ACHN (cell line): ENCODE data around the gene TFCP2L1.

Experiments
- DNase-seq: peaks from one replicate; pipeline ENCODE4 v3.0.0-alpha.2; 2015
- in situ Hi-C: cut with HindIII; loops from 2 replicates; pipeline ENCODE4 v1.10.0; 2017; ENCODE audit warnings: low sequenced_read_pairs, low pct_ligation_motif_present, low pct_unique_long_range_greater_than_20kb

TFCP2L1 gene

DNA sequence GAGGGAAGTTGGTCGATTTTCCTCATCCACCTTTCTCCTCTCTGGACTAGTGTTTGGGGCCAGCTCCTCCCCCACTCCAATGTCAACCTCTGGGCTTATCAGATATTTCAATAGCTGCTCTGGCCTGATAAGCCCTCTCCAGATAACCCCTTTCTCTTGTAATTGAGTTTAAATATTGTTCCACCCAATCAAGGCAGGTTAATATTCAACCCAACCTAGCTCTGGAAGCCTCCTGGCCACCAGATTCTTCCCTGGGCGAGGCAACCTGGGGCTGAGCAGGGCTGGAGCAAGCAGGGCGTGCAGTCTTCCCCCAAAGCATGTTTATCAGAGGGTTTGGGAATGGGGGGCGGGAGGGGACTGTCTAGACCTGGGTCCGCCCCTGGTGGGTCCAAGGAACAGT, 73.8 kb downstream of the TFCP2L1 start:
- DNase-seq, result no peak
- in situ Hi-C loops, result no loop called here

DNA sequence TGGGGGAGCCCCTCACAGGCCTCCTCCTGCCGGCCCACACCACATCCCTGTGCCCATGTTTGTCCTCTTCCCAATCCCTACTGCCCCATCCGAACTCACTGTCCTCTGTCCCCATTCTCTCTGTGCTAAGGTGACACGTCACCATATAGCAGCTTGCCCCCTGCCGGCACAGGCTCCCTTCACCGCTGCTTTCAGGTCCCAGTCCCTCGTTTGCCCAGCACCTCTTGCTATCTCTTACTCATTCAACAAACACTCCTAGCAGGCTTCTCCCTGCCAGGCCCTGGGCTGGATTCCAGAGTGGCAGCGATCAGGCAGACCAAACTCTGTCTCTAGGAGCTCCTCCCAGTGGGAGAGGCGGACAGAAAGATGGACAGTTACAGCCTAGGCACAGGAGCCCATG, 74.3 kb downstream of the TFCP2L1 start:
- DNase-seq, result no peak
- in situ Hi-C loops, result no loop called here

DNA sequence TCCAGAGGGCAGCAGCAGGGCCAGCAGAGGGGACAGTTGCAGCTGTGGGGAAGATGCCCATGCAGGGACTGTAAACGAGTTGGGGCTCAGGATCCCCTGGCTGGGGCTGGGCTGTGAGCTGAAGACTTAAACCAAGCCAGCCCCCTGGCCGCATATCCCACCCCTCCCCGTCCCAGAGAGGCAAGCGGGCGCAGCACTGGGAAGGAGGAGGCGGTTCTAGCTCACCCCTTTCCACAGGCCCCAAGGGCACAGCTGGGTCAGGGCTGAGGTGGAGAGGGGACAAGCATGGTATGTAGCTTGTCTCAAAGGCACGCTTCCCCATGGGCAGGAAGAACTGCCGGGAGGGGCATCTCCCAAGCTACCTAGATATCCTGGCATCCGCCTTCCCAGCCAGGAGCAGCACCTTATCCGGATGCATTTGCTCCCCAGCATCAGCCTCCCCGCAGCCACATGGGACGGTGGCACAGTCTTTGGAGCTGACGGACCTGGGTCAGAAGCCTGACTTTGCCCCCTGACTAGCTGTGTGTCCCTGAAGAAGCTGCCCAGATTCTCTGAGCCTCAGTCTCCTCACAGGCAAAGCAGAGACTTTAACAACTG, 75.9 kb downstream of the TFCP2L1 start:
- in situ Hi-C loops, result no loop called here
- DNase-seq, result no peak

DNA sequence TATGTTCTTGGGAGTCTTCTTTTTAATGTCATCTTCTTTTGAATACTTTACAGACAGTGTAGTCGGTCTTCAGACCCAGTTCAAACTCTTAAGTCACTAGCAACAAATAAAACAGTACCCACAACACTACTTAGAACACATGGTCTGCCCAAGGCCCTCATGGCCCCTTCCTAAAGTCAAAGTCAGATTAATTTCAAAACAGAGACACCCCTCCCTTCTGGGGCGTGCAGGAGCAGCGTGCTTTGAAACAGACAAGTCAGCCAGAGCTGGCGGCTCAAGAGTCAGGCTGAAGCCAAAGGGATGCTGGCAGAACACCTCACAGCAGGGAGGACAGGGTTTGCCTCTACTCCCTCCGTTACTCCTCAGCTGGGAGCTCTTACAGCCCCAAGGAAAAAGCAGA, 77.5 kb downstream of the TFCP2L1 start:
- DNase-seq, result no peak
- in situ Hi-C loops, result no loop called here

DNA sequence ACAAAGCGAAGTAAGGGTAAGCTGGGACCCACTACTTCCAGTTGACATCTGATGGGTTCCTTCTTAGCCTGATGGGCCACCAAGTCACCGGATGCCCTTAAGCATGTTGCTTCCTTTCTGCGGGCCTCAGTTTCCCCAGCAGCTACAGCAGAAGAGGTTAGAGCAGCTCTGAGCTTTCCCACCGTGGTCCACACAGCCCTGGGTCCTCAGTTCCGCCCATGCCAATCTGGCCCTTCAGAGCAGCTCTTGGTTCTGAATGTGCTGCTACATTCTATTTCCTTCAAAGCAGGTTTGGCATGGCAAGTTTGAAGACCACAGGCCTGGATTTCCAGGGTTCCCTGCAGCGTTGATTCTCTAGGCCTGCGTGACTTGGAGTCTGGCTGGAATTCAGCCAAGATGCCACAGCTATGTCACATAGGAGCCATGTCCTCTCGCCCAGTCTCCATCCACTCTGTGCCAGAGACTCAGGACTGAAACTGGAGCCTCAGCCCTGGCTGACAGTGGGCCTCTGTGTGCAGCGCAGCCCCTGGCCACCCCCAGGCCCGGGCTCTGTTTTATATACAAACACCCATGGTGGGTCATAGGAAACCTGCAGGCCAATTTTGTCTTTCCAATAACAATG, 79.6 kb downstream of the TFCP2L1 start:
- in situ Hi-C loops, result no loop called here
- no peak for DNase-seq

DNA sequence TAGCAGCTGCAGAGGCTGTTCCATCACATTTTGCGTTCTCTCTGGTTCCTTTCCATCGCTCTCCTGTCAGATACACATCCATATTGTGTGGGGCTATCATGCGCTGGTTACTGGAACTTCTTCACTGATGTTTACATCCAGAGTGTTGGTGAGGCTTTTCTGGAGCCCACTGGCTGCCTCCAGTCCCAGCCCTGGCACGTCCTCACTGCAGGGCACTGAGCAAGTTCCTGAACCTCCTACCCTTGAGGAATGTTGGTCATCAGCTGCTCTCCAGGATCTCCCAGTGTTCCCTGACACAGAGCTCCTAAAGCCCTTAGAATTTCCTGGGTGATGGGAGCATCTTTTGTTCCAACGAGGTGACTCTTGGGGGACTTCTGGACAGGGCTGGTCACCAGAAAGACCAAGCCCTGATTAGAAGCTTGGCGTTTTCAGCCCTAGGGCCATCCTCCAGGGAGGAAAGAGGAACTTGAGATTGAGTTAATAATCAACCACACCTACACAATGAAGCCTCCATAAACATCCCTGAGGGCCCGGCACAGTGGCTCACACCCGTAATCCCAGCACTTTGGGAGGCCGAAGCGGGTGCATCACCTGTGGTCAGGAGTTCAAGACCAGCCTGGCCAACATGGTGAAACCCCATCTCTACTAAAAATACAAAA, 81.3 kb downstream of the TFCP2L1 start:
- DNase-seq, result no peak
- in situ Hi-C loops, result no loop called here

DNA sequence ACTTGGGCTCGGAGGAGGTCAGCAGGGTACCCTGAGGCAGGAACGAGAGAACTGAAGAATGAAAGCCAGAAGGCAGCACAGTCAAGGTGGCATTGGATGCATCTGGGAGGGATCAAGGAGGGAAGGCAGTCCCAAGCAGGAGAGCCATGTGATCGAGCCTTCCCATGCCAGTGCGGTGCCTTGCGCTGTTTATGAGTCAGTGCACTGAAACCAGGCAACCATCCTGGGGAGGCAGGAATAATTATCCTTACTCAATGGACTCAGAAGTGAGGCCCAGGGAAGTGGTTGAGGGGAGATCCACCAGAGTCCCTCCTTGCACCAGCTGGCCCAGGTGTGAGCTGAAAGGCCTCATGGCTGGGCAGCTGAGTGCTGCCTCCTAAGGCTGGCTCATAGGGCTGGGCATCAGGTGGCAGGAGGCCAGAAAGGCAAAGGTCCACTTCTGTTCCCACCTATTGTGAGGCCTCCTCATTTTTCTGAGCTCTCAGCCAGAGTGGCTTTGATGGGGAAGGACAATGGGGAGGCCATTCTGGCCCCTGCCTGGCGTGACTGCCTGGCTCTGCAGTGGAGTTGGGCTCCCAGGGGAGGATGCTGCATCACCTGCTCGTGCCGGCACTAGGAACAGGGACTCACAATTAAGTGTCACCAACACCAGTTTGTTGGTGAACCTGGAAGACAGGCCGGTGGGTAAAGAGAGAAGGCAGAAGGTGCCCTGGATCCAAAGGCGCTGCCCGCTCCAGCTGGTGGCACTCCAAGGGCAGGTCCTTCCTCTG, 82.3 kb downstream of the TFCP2L1 start:
- in situ Hi-C loops, result no loop called here
- DNase-seq, result no peak

DNA sequence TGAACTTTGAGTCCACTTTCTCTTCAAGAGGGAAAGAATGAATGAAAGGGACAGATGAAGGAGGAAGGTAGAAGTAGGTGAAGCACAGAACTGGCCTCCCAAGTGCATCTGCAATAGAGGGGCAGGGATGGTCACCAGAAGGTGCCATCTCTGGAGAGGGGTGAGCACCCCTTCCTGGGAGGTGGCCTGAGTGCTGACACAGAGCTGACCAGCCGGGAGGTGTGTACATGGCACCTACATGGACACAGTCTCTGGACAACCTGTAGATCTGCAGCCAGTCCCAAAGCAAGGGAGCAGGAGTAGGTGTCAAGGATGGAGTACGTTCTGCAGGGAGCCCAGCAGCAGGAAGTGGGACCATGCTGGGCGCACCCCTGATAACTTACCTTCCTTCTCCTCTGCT, 83.2 kb downstream of the TFCP2L1 start:
- in situ Hi-C loops, result no loop called here
- no peak for DNase-seq

DNA sequence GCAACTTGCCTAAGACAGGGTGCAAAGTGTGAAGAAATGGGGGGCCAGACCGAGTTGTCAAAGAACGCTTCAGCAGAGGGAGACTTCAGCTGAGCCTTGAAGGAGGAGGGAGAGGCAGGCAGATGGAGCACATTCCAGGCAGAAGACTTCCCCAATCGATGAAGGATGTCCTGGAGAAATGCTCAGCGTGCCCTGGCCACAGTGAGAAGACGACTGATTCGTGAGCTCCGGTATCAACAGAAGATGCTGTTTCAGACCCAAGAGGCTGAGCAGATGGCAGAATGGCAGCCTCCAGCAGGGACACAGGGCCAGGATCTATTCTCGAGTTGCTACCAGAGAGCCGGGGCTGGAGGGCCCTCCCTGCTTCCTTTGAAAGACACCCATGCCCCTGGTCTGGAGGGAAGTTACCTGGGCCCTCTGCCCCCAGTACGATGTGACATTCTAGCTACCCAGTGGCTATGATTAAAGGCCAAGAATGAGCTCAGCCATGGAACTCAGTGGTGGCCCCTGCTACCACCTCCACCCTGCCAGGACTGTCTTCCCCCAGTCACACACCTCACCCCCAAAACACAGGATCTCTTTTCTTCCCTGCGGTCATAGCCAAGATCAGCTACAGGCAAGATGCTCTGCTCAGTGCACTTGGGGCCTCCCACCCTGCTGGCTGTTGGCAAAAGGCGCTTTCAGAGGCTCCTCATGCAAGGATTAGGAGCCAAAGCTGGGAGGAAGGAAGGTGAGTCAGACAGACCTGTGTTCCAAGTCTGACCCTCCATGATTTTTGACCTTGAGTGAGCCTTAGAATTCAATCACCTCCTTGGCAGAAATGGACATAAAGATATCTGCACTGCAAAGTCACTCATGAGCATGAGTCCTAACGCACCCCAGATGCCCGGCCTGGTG, 84.3 kb downstream of the TFCP2L1 start:
- in situ Hi-C loops, result no loop called here
- DNase-seq, result no peak

DNA sequence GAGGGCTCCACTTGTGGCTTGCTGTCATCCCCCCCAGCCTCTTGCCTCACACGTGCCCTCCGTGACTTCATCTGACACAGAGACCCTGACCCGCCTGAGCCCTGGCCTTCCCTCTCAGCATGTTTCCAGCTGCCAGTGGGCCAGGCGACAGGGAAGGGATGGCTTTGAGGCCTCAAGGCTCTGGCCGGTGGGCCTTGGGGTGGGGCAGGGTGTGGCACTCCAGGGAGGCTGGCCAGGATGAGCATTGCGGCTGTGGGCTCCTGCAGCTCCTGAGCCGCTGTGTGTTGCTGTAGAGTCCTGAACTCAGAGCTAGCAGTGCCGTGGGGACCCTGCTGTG, 85.0 kb downstream of the TFCP2L1 start:
- in situ Hi-C loops, result no loop called here
- no peak for DNase-seq

DNA sequence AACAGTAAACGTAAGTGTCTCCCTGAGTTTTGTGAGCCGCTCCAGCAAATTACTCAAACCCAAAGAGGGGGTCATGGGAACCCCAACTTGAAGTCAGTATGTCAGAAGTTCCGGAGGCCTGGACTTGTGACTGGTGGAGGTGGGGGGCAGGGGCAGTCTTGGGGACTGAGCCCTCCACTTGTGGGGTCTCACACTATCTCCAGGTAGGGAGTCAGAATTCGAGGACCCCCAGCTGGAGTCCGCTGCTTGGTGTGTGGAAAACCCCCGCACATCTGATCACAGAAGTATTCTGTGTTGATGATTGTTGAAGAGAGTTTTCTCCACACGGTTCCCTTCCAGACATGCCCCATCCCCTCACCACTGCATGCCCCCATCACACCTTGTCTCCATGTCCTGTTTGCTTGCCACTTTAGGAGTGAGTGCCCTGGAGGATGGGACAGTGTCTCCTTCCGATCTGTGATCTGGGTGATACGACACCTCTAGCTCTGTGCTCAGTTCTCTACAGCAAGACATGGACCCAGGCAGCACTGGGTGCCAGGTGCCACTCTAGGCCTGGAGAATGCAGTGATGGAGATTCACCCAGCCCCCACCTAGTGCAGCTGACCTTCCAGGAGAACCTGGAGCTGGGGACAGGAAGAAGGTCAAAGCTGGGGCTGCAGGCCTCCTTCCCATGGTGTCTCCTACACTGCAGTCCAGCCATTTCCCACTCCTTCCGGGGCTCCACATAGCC, 85.6 kb downstream of the TFCP2L1 start:
- DNase-seq, result no peak
- in situ Hi-C loops, result no loop called here

DNA sequence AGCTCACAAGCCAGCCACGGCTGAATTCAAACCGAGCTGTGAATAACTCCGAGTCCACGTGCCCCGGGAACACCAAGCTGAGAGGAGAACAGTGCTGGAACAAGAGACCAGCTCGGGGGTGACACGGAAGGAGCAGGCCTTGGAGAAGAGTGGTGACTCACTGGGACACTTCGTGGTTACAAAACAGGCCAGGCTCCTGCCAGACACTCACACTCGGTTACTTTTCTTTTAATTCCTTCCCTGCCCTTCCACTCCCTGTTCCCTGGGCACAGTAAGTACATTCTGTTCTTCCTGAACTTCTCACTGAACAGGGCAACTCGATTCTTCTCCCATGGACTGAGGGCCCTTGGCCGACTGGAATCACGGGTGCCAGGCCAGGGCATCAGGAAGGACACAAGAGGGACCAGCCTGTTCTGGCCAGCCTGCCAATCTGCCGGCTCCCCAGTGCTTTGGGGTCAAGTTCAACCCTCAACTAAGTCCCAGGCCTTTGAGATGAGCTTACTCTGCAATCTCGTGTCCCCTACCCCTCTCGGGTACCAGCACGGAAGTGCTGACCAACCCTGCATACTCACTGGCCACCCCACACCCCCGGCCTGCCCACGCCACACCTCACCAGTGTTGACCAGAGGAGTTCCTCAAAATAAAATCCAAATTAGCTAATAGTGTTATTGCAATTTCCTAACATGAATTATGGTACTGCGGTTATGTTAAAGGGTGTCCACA, 87.5 kb downstream of the TFCP2L1 start:
- in situ Hi-C loops, result no loop called here
- peak; percentile 13 for DNase-seq

DNA sequence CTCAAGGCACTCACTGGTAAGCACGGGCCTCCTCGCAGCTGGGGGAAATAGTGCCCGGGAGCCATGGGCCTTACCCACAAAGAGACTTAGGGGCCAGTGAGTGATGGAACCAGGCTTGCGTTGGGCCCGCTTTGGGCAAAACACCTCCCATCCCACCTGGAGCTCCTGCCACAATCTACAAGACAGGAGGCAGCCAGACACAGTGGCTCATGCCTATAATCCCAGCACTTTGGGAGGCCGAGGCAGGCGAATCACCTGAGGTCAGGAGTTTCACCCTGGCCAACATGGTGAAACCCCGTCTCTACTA, 88.2 kb downstream of the TFCP2L1 start:
- in situ Hi-C loops, result no loop called here
- no peak for DNase-seq

DNA sequence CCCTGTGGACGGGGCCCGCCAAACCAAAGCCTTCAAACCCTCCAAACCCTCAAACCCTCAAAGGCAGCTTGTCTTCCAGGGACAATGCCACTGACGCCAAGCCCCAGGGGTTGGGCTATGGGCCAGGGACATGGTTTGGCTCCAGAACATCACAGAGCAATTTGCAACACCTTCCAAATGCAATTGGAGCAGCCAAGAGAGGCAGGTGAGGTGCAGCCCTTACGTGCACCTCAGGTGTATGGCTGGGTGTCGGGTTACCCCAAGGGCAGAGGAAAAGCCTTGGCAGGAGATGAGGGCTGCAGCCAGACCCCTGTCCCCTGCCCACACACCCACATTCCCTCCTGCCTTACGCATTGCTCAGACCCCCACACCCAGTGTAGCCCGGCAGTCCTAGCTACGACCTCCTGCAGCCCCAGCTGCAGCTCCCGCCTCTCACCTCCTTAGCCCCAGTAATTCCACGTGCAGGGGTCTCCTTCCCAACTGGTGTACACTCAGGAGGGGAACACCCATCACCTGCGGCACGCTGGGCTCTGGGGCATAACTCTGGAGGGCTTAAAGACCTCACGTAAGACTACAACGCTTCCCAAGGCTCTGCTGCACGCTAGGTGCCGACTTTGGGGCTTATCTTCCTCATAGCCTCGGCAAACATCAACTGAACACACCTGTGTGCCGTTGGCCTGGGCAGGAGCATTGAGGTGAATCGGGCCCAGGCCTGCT, 88.7 kb downstream of the TFCP2L1 start:
- no peak for DNase-seq
- in situ Hi-C loops, result no loop called here

DNA sequence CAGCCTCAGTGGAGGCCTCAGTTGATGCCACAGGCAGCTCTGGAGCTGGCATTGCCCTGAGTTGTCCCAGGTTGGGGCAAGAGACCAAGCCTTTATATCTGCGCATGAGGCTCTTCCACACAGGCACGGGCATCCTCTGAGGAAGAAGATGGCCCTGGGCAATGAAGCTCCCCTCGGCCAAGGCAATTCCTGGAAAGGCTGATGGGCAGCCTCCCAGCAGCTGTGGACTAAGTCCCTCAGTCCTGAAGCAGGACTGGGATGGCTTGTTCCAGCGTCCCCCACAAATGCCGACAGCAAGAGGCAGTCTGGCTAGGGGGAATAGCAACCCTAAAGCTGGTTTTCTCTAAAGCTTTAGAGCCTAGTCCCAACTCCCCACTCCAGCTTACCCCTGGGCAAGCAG, 90.0 kb downstream of the TFCP2L1 start:
- in situ Hi-C loops, result no loop called here

DNA sequence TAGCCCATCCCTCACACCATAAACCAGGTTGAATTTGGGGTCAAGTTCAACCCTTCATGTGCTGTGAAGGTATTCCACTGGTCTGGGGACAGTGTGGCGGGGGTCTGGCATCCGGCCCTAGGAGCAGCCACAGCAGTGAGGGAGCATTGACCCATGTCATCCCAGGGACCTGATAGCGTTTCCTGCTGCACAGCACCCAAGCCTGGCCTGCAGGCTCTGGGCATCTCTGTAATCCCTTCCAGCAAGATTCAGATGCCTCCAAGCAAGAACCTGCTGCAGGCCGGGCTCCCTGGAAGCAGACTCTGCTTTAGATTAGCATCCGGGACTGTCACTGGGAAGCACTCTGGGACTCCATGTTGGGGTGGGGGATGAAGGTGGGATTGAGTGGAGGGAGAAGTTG, 90.4 kb downstream of the TFCP2L1 start:
- in situ Hi-C loops, result no loop called here
- DNase-seq, result no peak

More for the DNA sequence above, 90.0 kb downstream of the TFCP2L1 start:
- DNase-seq, result no peak

DNA sequence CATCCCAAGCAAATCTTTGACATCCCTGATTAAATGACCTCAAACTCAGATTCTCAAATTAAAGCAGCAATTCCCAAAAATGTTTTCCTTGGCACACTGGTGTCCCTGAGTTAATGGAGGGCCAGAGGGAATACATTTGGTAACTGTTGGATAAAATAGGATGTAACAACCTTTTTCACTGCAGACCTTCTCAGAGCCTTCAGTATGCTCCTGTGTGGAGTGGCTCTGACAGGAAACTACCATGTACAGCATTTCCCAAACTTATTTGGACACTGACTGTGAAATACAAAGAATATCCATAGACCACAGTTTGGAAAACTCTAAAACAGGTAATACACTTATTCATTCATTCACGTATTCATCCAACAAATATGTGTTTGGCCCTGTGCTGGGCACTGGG, 91.8 kb downstream of the TFCP2L1 start:
- DNase-seq, result no peak
- in situ Hi-C loops, result no loop called here
